Right atrium auricular region (tissue), 2 donors: Measurements from ENCODE around the gene MSANTD7. TPM values are rescaled to one million over a fixed set of nuclear protein-coding genes. Genes with fewer than 3 reads are reported as not detected.

Experiments
- DNase-seq: peaks from one replicate; pipeline ENCODE4 v3.0.0-alpha.2; 2019; ENCODE audit warnings: low spot score
- H3K27ac ChIP-seq, 2 donors: fragments of 200-600 bp; sonication (generic); 1 replicate in 1 of 2; 2 replicates in 1 of 2; pipeline ENCODE4 v1.5.1; 2016 to 2019
- H3K27me3 ChIP-seq, 2 donors: fragments of 200-600 bp; sonication (generic); one replicate each; pipeline versions ENCODE4 v1.5.1 to v1.6.0; 2017 to 2019
- H3K36me3 ChIP-seq: fragments of 200-600 bp; sonication (generic); one replicate; pipeline ENCODE4 v1.5.1; 2016
- H3K4me1 ChIP-seq, 2 donors: fragments of 200-600 bp; sonication (generic); one replicate each; pipeline versions ENCODE4 v1.5.1 to v1.6.0; 2017 to 2019
- H3K4me3 ChIP-seq, 2 donors: fragments of 200-600 bp; sonication (generic); 1 replicate in 1 of 2; 2 replicates in 1 of 2; pipeline ENCODE4 v1.5.1; 2017 to 2019; ENCODE audit warnings: mild to moderate bottlenecking in 1 of 2, moderate library complexity in 1 of 2
- H3K9me3 ChIP-seq, 2 donors: fragments of 200-600 bp; sonication (generic); one replicate each; pipeline ENCODE4 v1.5.1; 2019
- total RNA-seq, 2 donors: library from RNA; depleted of rRNA; stranded (reverse); fragments of >200 nt; gene quantifications; one replicate each; pipeline ENCODE4 v1.1.0, GENCODE V29; 2016
- TF ChIP-seq, protein P1 (sequence below), 2 donors: fragments of 200-600 bp; sonication (generic); IDR thresholded peaks; one replicate each; pipeline ENCODE4 v1.5.1; 2019; ENCODE audit warnings: antibody characterized with exemption in 2 of 2

The MSANTD7 gene
- total RNA-seq, 2 donors from 2014 or later: 4.3 to 5.9 TPM

DNA sequence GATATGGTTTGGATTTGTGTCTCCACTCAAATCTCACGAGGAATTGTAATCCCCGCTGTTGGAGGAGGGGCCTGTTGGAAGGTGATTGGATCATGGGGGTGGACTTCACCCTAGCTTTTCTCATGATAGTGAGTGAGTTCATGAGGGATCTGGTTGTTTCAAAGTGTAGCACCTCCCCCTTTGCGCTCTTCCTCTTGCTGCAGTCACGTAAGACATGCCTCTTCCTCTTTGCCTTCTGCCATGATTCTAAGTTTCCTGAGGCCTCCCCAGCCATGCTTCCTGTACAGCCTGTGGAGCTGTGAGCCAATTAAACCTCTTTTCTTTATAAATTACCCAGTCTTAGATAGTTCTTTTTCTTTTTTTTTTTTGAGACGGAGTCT, 17.3 kb upstream of the MSANTD7 start:
- no peaks in the 10 kb centered on the region for H3K27me3 ChIP-seq
- DNase-seq: no peak
- no peaks in the 10 kb centered on the region for H3K36me3 ChIP-seq
- H3K27ac ChIP-seq: no peak overlapping the region
- H3K9me3 ChIP-seq: no peaks in the 10 kb centered on the region
- TF ChIP-seq, protein P1, sequence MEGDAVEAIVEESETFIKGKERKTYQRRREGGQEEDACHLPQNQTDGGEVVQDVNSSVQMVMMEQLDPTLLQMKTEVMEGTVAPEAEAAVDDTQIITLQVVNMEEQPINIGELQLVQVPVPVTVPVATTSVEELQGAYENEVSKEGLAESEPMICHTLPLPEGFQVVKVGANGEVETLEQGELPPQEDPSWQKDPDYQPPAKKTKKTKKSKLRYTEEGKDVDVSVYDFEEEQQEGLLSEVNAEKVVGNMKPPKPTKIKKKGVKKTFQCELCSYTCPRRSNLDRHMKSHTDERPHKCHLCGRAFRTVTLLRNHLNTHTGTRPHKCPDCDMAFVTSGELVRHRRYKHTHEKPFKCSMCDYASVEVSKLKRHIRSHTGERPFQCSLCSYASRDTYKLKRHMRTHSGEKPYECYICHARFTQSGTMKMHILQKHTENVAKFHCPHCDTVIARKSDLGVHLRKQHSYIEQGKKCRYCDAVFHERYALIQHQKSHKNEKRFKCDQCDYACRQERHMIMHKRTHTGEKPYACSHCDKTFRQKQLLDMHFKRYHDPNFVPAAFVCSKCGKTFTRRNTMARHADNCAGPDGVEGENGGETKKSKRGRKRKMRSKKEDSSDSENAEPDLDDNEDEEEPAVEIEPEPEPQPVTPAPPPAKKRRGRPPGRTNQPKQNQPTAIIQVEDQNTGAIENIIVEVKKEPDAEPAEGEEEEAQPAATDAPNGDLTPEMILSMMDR (IDR thresholded peaks at IDR 0.05): no peak
- H3K4me3 ChIP-seq: no peak overlapping the region
- no peaks in the 10 kb centered on the region for H3K4me1 ChIP-seq

DNA sequence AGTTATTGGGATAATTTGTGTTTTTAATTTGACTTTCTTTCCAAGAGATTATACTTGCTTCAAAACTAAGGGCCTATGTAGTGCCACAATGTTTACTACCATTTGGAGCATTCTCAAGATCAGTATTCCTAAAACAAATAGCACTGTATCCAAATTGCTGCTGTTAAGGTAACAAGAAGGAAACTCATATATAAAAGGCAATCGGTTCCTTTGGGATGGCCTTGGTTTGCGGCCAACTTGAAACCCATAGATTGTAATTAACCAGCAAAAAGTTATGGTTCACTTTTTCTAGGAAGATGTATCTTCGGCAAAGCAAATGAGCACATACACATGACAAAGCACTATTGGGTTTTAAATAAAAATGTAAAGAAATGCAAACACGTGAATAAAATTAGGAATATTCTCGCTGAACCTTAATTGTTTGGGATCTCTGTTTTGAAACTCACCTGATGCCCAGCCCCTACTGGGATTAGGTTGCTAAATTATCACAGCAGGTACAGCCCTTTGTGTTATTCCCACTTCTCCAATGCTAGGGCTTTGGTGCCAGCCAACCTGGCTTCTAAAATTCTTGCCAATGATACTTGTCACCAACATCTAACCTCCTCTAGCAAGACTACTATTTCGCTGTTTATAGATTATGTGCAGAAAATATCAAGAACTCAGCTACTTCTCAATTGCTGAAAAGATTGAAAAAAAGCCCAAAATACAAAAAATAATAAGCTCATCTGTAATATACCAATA, 16.3 kb upstream of the MSANTD7 start:
- Histone ChIP-seq H3K27me3 (no peaks in the 10 kb centered on the region), H3K27ac (no peak overlapping the region), H3K4me3 (no peak overlapping the region), H3K9me3 (no peaks in the 10 kb centered on the region), H3K36me3 (no peaks in the 10 kb centered on the region), H3K4me1 (no peaks in the 10 kb centered on the region)
- TF ChIP-seq, protein P1 (IDR thresholded peaks at IDR 0.05): no peak
- no peak for DNase-seq

DNA sequence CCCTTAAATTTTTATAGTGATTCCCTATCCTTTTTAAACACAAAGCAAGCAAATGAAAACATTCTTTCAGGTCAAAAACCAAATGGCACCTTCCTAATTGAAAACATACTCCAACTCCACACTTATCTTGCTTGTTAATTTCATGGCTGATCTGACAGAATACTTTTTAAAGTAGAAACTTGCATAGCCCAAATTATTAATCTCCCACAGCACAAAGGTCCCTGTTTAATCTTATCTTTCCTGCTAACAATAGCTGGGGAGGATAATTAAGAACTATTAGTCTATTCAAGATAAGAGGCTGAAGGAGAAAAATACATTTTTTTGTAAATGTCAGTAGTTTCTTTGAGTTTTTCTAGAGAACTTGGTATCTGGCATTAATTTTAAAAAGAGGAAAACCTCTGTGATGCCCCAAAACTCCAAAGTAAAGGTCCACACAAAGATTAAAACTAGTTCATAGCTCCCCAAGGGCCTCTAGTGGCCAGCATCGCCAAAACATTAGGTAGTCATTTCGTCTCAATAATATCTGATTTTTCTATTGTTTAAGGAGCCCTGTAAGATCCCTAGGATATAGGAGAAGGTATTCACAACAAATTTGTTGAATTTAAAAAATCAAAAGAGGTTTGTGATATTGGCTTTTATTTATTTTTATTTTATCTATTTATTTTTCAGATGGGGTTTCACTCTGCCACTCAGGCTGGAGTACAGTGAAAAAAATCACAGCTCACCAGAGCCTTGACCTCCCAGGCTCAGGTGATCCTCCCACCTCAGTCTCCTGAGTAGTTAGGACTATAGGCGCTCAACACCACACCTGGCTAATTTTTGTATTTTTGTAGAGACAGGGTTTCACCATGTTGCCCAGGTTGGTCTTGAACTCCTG, 15.0 kb upstream of the MSANTD7 start:
- Histone ChIP-seq H3K27ac (no peak overlapping the region), H3K4me1 (no peaks in the 10 kb centered on the region), H3K4me3 (no peak overlapping the region), H3K36me3 (no peaks in the 10 kb centered on the region), H3K27me3 (no peaks in the 10 kb centered on the region), H3K9me3 (no peaks in the 10 kb centered on the region)
- no peak for DNase-seq
- TF ChIP-seq, protein P1 (IDR thresholded peaks at IDR 0.05): peak; percentile 17 to 63

DNA sequence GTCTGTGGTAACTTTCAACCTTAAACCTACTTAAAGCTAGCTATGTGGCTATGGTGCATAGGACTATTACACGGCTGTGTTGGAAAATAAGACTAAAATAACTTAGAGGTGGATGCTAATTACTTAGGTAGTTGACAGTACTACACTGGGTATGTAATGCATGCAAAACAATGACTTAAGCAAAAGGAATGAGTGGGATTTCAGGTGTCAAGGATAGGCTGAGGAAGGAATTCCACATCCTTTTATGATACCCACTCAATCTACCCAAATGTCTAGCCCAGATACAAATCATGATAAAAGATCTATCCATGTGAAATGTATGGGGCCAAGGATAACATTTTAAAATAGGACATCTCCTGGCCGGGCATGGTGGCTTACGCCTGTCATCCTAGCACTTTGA, 14.1 kb upstream of the MSANTD7 start:
- Histone ChIP-seq H3K9me3 (no peaks in the 10 kb centered on the region), H3K4me3 (no peak overlapping the region), H3K4me1 (no peaks in the 10 kb centered on the region), H3K27me3 (no peaks in the 10 kb centered on the region), H3K27ac (no peak overlapping the region), H3K36me3 (no peaks in the 10 kb centered on the region)
- TF ChIP-seq, protein P1 (IDR thresholded peaks at IDR 0.05): no peak
- no peak for DNase-seq

DNA sequence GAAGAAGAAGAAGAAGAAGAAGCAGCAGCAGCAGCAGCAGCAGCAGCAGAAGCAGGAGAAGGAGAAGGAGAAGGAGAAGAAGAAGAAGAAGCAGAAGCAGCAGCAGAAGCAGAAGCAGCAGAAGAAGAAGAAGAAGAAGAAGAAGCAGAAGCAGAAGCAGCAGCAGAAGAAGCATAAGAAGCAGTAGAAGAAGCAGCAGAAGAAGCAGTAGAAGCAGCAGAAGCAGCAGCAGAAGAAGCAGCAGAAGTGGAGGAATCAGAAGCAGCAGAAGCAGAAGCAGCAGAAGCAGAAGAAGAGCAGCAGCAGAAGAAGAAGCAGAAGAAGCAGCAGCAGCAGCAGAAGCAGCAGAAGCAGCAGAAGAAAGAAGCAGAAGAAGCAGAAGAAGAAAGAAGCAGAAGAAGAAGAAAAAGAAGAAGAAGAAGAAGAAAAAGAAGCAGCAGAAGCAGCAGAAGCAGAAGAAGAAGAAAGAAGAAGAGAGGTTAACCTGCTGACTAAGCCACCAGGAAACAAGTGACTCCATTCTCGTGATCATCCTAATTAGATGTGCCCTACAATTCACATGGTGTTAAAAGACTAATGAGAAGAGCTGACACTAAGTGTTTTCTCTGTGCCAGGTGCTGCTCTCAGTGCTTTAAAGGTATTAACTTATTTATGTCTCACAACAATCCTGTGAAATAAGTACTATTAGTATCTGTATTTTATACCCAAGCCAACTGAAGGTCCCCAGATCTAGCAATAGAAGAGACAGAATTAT, 11.9 kb upstream of the MSANTD7 start:
- DNase-seq: no peak
- no peaks in the 10 kb centered on the region for H3K36me3 ChIP-seq
- TF ChIP-seq, protein P1 (IDR thresholded peaks at IDR 0.05): no peak
- no peaks in the 10 kb centered on the region for H3K4me1 ChIP-seq
- no peaks in the 10 kb centered on the region for H3K27me3 ChIP-seq
- no peak overlapping the region for H3K27ac ChIP-seq
- H3K4me3 ChIP-seq: no peak overlapping the region
- no peaks in the 10 kb centered on the region for H3K9me3 ChIP-seq
